Naive thymus-derived CD8-positive, alpha-beta T cell (primary cell): Measurements from ENCODE around the gene PBRM1. TPM values are rescaled to one million over a fixed set of nuclear protein-coding genes. Genes with fewer than 3 reads are reported as not detected.

ENCODE experiments used
- ATAC-seq, 2 donors: fragments of 150-1000 bp; cut with Tn5 transposase in 1 of 2; sonication (Bioruptor Pico), chemical (Tn5 transposase) in 1 of 2; 1 replicate in 1 of 2; 2 replicates in 1 of 2; pipeline ENCODE4 v1.10.0; 2021; ENCODE audit warnings: mild to moderate bottlenecking in 2 of 2, moderate library complexity in 2 of 2
- POLR2A ChIA-PET: fragments of 350-600 bp; sonication (Branson Sonifier 250); formaldehyde crosslinking; loops from one replicate; lab custom pipeline; 2021; ENCODE audit warnings: antibody characterized with exemption; lab: Charles Lee
- DNase-seq, 10 donors: peaks; one replicate each; pipeline versions ENCODE4 v3.0.0 to v3.0.0-alpha.2; 2020 to 2022
- H3K27ac Mint-ChIP-seq, 10 donors: one replicate each; pipeline ENCODE4 v1.8.0; 2020 to 2022; ENCODE audit warnings: mild to moderate bottlenecking in 10 of 10, mixed read lengths in 10 of 10, moderate library complexity in 4 of 10, inconsistent platforms in 1 of 10
- H3K27me3 Mint-ChIP-seq, 5 donors: one replicate each; pipeline ENCODE4 v1.8.0; 2021 to 2022; ENCODE audit warnings: mixed read lengths in 5 of 5
- H3K36me3 Mint-ChIP-seq, 3 donors: one replicate each; pipeline ENCODE4 v1.8.0; 2020 to 2022; ENCODE audit warnings: mixed read lengths in 3 of 3, mild to moderate bottlenecking in 2 of 3, inconsistent platforms in 1 of 3
- H3K4me1 Mint-ChIP-seq, 4 donors: one replicate each; pipeline ENCODE4 v1.8.0; 2021 to 2022; ENCODE audit warnings: mixed read lengths in 4 of 4
- H3K4me3 Mint-ChIP-seq, 10 donors: one replicate each; pipeline ENCODE4 v1.8.0; 2020 to 2022; ENCODE audit warnings: mild to moderate bottlenecking in 10 of 10, mixed read lengths in 10 of 10, moderate library complexity in 6 of 10, inconsistent platforms in 1 of 10
- H3K9me3 Mint-ChIP-seq, 9 donors: one replicate each; pipeline ENCODE4 v1.8.0; 2020 to 2022; ENCODE audit warnings: mixed read lengths in 9 of 9, mild to moderate bottlenecking in 3 of 9, inconsistent platforms in 1 of 9, moderate library complexity in 1 of 9
- polyA plus RNA-seq, 3 donors: library from polyadenylated mRNA; unstranded; fragments of 300-500 nt; fragmentation: Illumina TruSeq; gene quantifications; one replicate each; pipeline ENCODE4 v1.2.3, GENCODE V29; 2021
- total RNA-seq, 8 experiments: library from RNA in 2 of 8; stranded (reverse) in 2 of 8; gene quantifications; one replicate each; pipeline ENCODE4 v1.2.3 and lab custom pipeline; 2021 to 2026

The PBRM1 gene
- total and polyA plus RNA-seq, 5 experiments from 2014 or later, result 66.0 to 81.4 (median 72.9) TPM

GRCh38 chr3:52537165-52537620, 148.5 kb downstream of the PBRM1 start:
- POLR2A ChIA-PET, result interaction anchor here (0.6 kb wide), 1 partner anchor 130 kb away, joined by 4 read pairs; no protein-coding TSS in a partner anchor
- Mint-ChIP-seq H3K36me3 (peaks cover 0 to 21% (median 3%) of the 10 kb centered on the region in 3 donors), H3K27me3 (no peaks in the 10 kb centered on the region), H3K27ac (peak overlapping the region; percentile 96 to 100 (median 98)), H3K4me1 (peaks cover 33 to 59% (median 56%) of the 10 kb centered on the region in 4 donors), H3K9me3 (no peaks in the 10 kb centered on the region), H3K4me3 (peak overlapping the region; percentile 86 to 100 (median 99))
- ATAC-seq (no peak), DNase-seq (no peak)

- ATAC-seq, result peak; percentile 89 to 93
- H3K36me3 Mint-ChIP-seq, result peaks cover 0 to 16% (median 3%) of the 10 kb centered on the region in 3 donors
- POLR2A ChIA-PET, result interaction anchor here (0.8 to 1.9 kb wide), 7 partner anchors 34 to 509 kb away, joined by 3 to 9 read pairs (median 4); partner anchors contain the start of genes DUSP7, GLT8D1, SFMBT1 and SPCS1
- H3K27me3 Mint-ChIP-seq, result no peaks in the 10 kb centered on the region
- peak; percentile 88 to 98 (median 97) for DNase-seq
- no peaks in the 10 kb centered on the region for H3K9me3 Mint-ChIP-seq
- peaks cover 30 to 61% (median 54%) of the 10 kb centered on the region in 4 donors for H3K4me1 Mint-ChIP-seq
- peak within 1 kb of the TSS; percentile 96 to 100 (median 98) for H3K27ac Mint-ChIP-seq
- peak within 1 kb of the TSS; percentile 86 to 100 (median 99) for H3K4me3 Mint-ChIP-seq
Observed at GRCh38 chr3:52536369-52537164, 149.1 kb downstream of the PBRM1 start, which contains the start of gene UQCC5. UQCC5 (plus strand) TSS chr3:52536605; CDS start chr3:52536756, 151 bp downstream.

- DNase-seq (no peak), ATAC-seq (no peak)
- H3K27ac Mint-ChIP-seq, result peak overlapping the region; percentile 72 to 100 (median 98)
- H3K4me1 Mint-ChIP-seq, result peaks cover 30 to 61% (median 50%) of the 10 kb centered on the region in 4 donors
- H3K4me3 Mint-ChIP-seq, result peak overlapping the region; percentile 86 to 100 (median 99)
- H3K27me3 Mint-ChIP-seq, result no peaks in the 10 kb centered on the region
- no peaks in the 10 kb centered on the region for H3K9me3 Mint-ChIP-seq
- POLR2A ChIA-PET, result interaction anchor here (0.8 to 1.9 kb wide), 7 partner anchors 34 to 510 kb away, joined by 3 to 9 read pairs (median 4); partner anchors contain the start of genes DUSP7, GLT8D1, SFMBT1 and SPCS1
- peaks cover 0 to 10% (median 3%) of the 10 kb centered on the region in 3 donors for H3K36me3 Mint-ChIP-seq
Observed at GRCh38 chr3:52536112-52536368, 149.7 kb downstream of the PBRM1 start.

GRCh38 chr3:52535411-52536111, 150.2 kb downstream of the PBRM1 start:
- H3K4me1 Mint-ChIP-seq, result peaks cover 30 to 57% (median 49%) of the 10 kb centered on the region in 4 donors

GRCh38 chr3:52534281-52535183, 151.2 kb downstream of the PBRM1 start:
- Mint-ChIP-seq H3K36me3 (peaks cover 0 to 5% (median 3%) of the 10 kb centered on the region in 3 donors), H3K27ac (peak overlapping the region in 8 of 10 donors; percentile 31 to 98 (median 76)), H3K9me3 (no peaks in the 10 kb centered on the region), H3K4me1 (peaks cover 32 to 48% (median 43%) of the 10 kb centered on the region in 4 donors), H3K4me3 (peak overlapping the region; percentile 61 to 100 (median 88)), H3K27me3 (no peaks in the 10 kb centered on the region)
- DNase-seq (peak in 2 of 10 donors; percentile 18 to 63), ATAC-seq (no peak)
- POLR2A ChIA-PET, result interaction anchor here (1.9 kb wide), 1 partner anchor 80 kb away, joined by 9 read pairs; the partner anchor contains the start of gene TNNC1

More at GRCh38 chr3:52535411-52536111, 150.2 kb downstream of the PBRM1 start:
- ATAC-seq (no peak), DNase-seq (peak in 1 of 10 donors; percentile 14)
- Mint-ChIP-seq H3K4me3 (peak overlapping the region; percentile 86 to 100 (median 99)), H3K27ac (peak overlapping the region; percentile 72 to 100 (median 98)), H3K36me3 (peaks cover 0 to 6% (median 3%) of the 10 kb centered on the region in 3 donors), H3K9me3 (no peaks in the 10 kb centered on the region), H3K27me3 (no peaks in the 10 kb centered on the region)
- POLR2A ChIA-PET, result interaction anchor here (0.8 to 1.9 kb wide), 7 partner anchors 33 to 510 kb away, joined by 3 to 9 read pairs (median 4); partner anchors contain the start of genes DUSP7, GLT8D1, SFMBT1 and SPCS1

GRCh38 chr3:52533623-52534280, 152.0 kb downstream of the PBRM1 start, which contains the start of gene NT5DC2:
NT5DC2 (minus strand) TSS chr3:52533857; CDS start chr3:52533737, 120 bp downstream.
- H3K27ac Mint-ChIP-seq, result peak within 1 kb of the TSS in 6 of 10 donors; percentile 31 to 98 (median 76)
- H3K9me3 Mint-ChIP-seq, result no peaks in the 10 kb centered on the region
- peak; percentile 36 to 75 (median 56) for DNase-seq
- POLR2A ChIA-PET, result interaction anchor here (1.1 kb wide), 1 partner anchor 79 kb away, joined by 3 read pairs; the partner anchor contains the start of gene NISCH
- no peaks in the 10 kb centered on the region for H3K36me3 Mint-ChIP-seq
- peak; percentile 23 to 48 for ATAC-seq
- peaks cover 26 to 40% (median 36%) of the 10 kb centered on the region in 4 donors for H3K4me1 Mint-ChIP-seq
- peak within 1 kb of the TSS; percentile 61 to 100 (median 86) for H3K4me3 Mint-ChIP-seq
- no peaks in the 10 kb centered on the region for H3K27me3 Mint-ChIP-seq

- H3K36me3 Mint-ChIP-seq, result no peaks in the 10 kb centered on the region
- H3K4me3 Mint-ChIP-seq, result peak overlapping the region; percentile 50 to 79 (median 68)
- DNase-seq (peak in 6 of 10 donors; percentile 10 to 41 (median 26)), ATAC-seq (peak in 1 of 2 donors; percentile 10)
- H3K4me1 Mint-ChIP-seq, result peaks cover 21 to 34% (median 28%) of the 10 kb centered on the region in 4 donors
- no peaks in the 10 kb centered on the region for H3K27me3 Mint-ChIP-seq
- POLR2A ChIA-PET, result interaction anchor here (1.1 kb wide), 1 partner anchor 78 kb away, joined by 3 read pairs; the partner anchor contains the start of gene NISCH
- no peaks in the 10 kb centered on the region for H3K9me3 Mint-ChIP-seq
- H3K27ac Mint-ChIP-seq, result peak overlapping the region in 2 of 10 donors; percentile 41 to 46
Observed at GRCh38 chr3:52532838-52533622, 152.7 kb downstream of the PBRM1 start.

GRCh38 chr3:52532517-52532837, 153.2 kb downstream of the PBRM1 start:
- ATAC-seq (no peak), DNase-seq (peak in 5 of 10 donors; percentile 14 to 63 (median 20))
- POLR2A ChIA-PET, result interaction anchor here (1.1 kb wide), 1 partner anchor 77 kb away, joined by 3 read pairs; the partner anchor contains the start of gene NISCH
- H3K4me1 Mint-ChIP-seq, result peaks cover 16 to 29% (median 23%) of the 10 kb centered on the region in 4 donors
- H3K27ac Mint-ChIP-seq, result peak overlapping the region in 4 of 10 donors; percentile 31 to 79 (median 44)
- H3K36me3 Mint-ChIP-seq, result no peaks in the 10 kb centered on the region
- no peaks in the 10 kb centered on the region for H3K9me3 Mint-ChIP-seq
- H3K27me3 Mint-ChIP-seq, result no peaks in the 10 kb centered on the region
- peak overlapping the region; percentile 50 to 79 (median 68) for H3K4me3 Mint-ChIP-seq

- no peaks in the 10 kb centered on the region for H3K27me3 Mint-ChIP-seq
- peak overlapping the region in 7 of 10 donors; percentile 42 to 77 (median 61) for H3K4me3 Mint-ChIP-seq
- H3K9me3 Mint-ChIP-seq, result no peaks in the 10 kb centered on the region
- H3K36me3 Mint-ChIP-seq, result no peaks in the 10 kb centered on the region
- peak in 1 of 10 donors; percentile 17 for DNase-seq
- peaks cover 13 to 24% (median 18%) of the 10 kb centered on the region in 4 donors for H3K4me1 Mint-ChIP-seq
- H3K27ac Mint-ChIP-seq, result peak overlapping the region in 4 of 10 donors; percentile 22 to 79 (median 36)
- no peak for ATAC-seq
- POLR2A ChIA-PET, result no interaction called here
Observed at GRCh38 chr3:52531860-52532516, 153.7 kb downstream of the PBRM1 start.
